ENCODE measurements around the gene TRIM9.

DNA sequence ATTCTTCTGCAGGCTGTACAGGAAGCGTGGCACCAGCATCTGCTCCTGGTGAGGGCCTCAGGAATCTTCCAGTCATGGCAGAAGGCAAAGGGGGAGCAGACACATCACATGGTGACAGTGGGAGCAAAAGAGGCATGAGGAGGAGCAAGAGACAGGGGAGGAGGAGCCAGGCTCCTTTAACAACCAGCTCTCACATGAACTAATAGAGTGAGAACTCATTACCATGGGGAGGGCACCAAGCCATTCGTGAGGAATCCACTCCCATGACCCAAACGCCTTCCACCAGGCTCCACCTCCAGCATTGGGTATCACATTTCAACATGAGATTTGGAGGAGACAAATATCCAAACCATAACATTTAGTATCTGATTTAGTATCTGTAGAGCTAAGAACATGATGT, 14.7 kb upstream of the TRIM9 start:
- TF ChIP-seq, protein P1, sequence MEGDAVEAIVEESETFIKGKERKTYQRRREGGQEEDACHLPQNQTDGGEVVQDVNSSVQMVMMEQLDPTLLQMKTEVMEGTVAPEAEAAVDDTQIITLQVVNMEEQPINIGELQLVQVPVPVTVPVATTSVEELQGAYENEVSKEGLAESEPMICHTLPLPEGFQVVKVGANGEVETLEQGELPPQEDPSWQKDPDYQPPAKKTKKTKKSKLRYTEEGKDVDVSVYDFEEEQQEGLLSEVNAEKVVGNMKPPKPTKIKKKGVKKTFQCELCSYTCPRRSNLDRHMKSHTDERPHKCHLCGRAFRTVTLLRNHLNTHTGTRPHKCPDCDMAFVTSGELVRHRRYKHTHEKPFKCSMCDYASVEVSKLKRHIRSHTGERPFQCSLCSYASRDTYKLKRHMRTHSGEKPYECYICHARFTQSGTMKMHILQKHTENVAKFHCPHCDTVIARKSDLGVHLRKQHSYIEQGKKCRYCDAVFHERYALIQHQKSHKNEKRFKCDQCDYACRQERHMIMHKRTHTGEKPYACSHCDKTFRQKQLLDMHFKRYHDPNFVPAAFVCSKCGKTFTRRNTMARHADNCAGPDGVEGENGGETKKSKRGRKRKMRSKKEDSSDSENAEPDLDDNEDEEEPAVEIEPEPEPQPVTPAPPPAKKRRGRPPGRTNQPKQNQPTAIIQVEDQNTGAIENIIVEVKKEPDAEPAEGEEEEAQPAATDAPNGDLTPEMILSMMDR (conservative IDR thresholded peaks at IDR 0.05 in 1 of 2, IDR thresholded peaks at IDR 0.05 in 1 of 2; ENCODE audit: extremely low read depth in 1 of 2, insufficient read depth in 1 of 2, low read depth in 1 of 2, low read length in 2 of 2) = no peak
- no peak for TF ChIP-seq EZH2 (IDR thresholded peaks at IDR 0.05; ENCODE audit: borderline replicate concordance, low read length)

All from mammary epithelial cell (primary cell).